A549 (cell line): ENCODE measurements around the gene EVC. TPM values are rescaled to one million over a fixed set of nuclear protein-coding genes. Genes with fewer than 3 reads are reported as not detected.
A peak's percentile ranks its signal among the peaks of the same experiment; 100 is the strongest.

Source experiments
- ATAC-seq, 2 experiments: fragments of 200-7000 bp in 1 of 2; fragments of >200 bp in 1 of 2; cut with Nextera tagmentation in 1 of 2; cut with Tn5 transposase in 1 of 2; 3 replicates each; pipeline versions ENCODE4 v1.8.0 to v1.9.1; 2018 to 2020; ENCODE audit warnings: mild to moderate bottlenecking in 1 of 2, moderate library complexity in 1 of 2
- CTCF ChIA-PET: fragments of 300-600 bp; sonication (Branson Sonifier 250); formaldehyde crosslinking; extraction: SDS; loops from one replicate; lab custom pipeline; 2021; ENCODE audit warnings: antibody characterized with exemption, inconsistent platforms; lab: Yijun Ruan, JAX
- POLR2A ChIA-PET: fragments of 350-600 bp; formaldehyde crosslinking; extraction: SDS; loops from one replicate; lab custom pipeline; 2021; ENCODE audit warnings: antibody characterized with exemption, inconsistent platforms; lab: Yijun Ruan, JAX
- DNase-seq, 2 experiments: peaks; one replicate each; pipeline versions ENCODE4 v3.0.0 to v3.0.0-alpha.2; 2011 to 2016; ENCODE audit warnings: low read depth in 1 of 2, low spot score in 1 of 2
- FAIRE-seq: peaks from 2 replicates; lab custom pipeline; 2011; peaks lifted over from hg19 to GRCh38; lab: Jason Lieb, UNC
- H3K27ac ChIP-seq, 2 experiments: fragments of >200 bp; sonication (Bioruptor Twin); formaldehyde crosslinking; 3 replicates each; pipeline ENCODE4 v1.5.1; 2016 to 2017
- H3K4me1 ChIP-seq: fragments of >200 bp; sonication (Bioruptor Twin); formaldehyde crosslinking; 3 replicates; pipeline ENCODE4 v1.6.1; 2016
- H3K4me2 ChIP-seq: fragments of >200 bp; sonication (Bioruptor Twin); formaldehyde crosslinking; 3 replicates; pipeline ENCODE4 v1.6.1; 2016
- H3K4me3 ChIP-seq: fragments of >200 bp; sonication (Bioruptor Twin); formaldehyde crosslinking; 3 replicates; pipeline ENCODE4 v1.5.1; 2016
- H3K9me3 ChIP-seq: fragments of >200 bp; sonication (Bioruptor Twin); formaldehyde crosslinking; 3 replicates; pipeline ENCODE4 v1.6.1; 2016
- ATOH8 ChIP-seq: fragments of 250-450 bp; sonication (Bioruptor Pico); IDR thresholded peaks from 2 replicates; pipeline ENCODE4 v1.5.0; 2020; ENCODE audit warnings: low read depth, mild to moderate bottlenecking, moderate library complexity
- BCL3 ChIP-seq: fragments of >200 bp; sonication (Bioruptor Twin); formaldehyde crosslinking; IDR thresholded peaks from 3 replicates; pipeline ENCODE4 v1.6.1; 2016
- CTCF ChIP-seq: fragments of >200 bp; sonication (Bioruptor Twin); formaldehyde crosslinking; IDR thresholded peaks from 3 replicates; pipeline ENCODE4 v1.5.1; 2016
- EHMT2 ChIP-seq: fragments of 200-600 bp; sonication (generic); IDR thresholded peaks from 2 replicates; pipeline ENCODE4 v1.6.1; 2016; ENCODE audit warnings: antibody characterized with exemption, low read depth, mild to moderate bottlenecking, moderate library complexity
- GATA3 ChIP-seq: IDR thresholded peaks from 2 replicates; pipeline ENCODE4 v1.6.1; 2012; ENCODE audit warnings: borderline replicate concordance
- HMGXB4 ChIP-seq: fragments of 250-450 bp; sonication (Bioruptor Pico); IDR thresholded peaks from 2 replicates; pipeline ENCODE4 v1.5.0; 2021; ENCODE audit warnings: mild to moderate bottlenecking, moderate library complexity, borderline replicate concordance
- HOXB5 ChIP-seq: fragments of 250-450 bp; sonication (Bioruptor Pico); IDR thresholded peaks from 2 replicates; pipeline ENCODE4 v1.5.0; 2020; ENCODE audit warnings: mild to moderate bottlenecking, moderate library complexity
- JUNB ChIP-seq: fragments of >200 bp; sonication (Bioruptor Twin); formaldehyde crosslinking; IDR thresholded peaks from 2 replicates; pipeline ENCODE4 v1.6.1; 2016
- KDM1A ChIP-seq: fragments of 200-600 bp; sonication (generic); IDR thresholded peaks from 2 replicates; pipeline ENCODE4 v1.6.1; 2016; ENCODE audit warnings: low read depth, mild to moderate bottlenecking
- MAX ChIP-seq: IDR thresholded peaks from 2 replicates; pipeline ENCODE4 v1.6.1; 2012
- MYC ChIP-seq: IDR thresholded peaks from 2 replicates; pipeline ENCODE4 v1.6.1; 2012; ENCODE audit warnings: mild to moderate bottlenecking, inconsistent platforms, low read length, improper control_type of control experiment, borderline replicate concordance
- NPAS2 ChIP-seq: fragments of 250-450 bp; sonication (Bioruptor Pico); IDR thresholded peaks from 2 replicates; pipeline ENCODE4 v1.8.0; 2022; ENCODE audit warnings: mild to moderate bottlenecking, moderate library complexity, borderline replicate concordance
- PHF8 ChIP-seq: fragments of 200-600 bp; sonication (generic); IDR thresholded peaks from 2 replicates; pipeline ENCODE4 v1.6.1; 2016; ENCODE audit warnings: low read depth, mild to moderate bottlenecking, antibody characterized with exemption, moderate library complexity, borderline replicate concordance
- POLR2AphosphoS2 ChIP-seq: conservative IDR thresholded peaks from 2 replicates; pipeline ENCODE4 v1.6.1; 2012; ENCODE audit warnings: low read length, improper control_type of control experiment, inconsistent platforms
- REST ChIP-seq: fragments of 200-600 bp; sonication (generic); IDR thresholded peaks from 2 replicates; pipeline ENCODE4 v1.6.1; 2016; ENCODE audit warnings: antibody characterized with exemption, mild to moderate bottlenecking, moderate library complexity
- SMC3 ChIP-seq: fragments of >200 bp; sonication (Bioruptor Twin); formaldehyde crosslinking; IDR thresholded peaks from 3 replicates; pipeline ENCODE4 v1.6.1; 2018; ENCODE audit warnings: inconsistent platforms
- TP53 ChIP-seq: fragments of 250-450 bp; sonication (Bioruptor Pico); IDR thresholded peaks from 2 replicates; pipeline ENCODE4 v1.5.0; 2021; ENCODE audit warnings: mild to moderate bottlenecking, moderate library complexity
- USF2 ChIP-seq: fragments of 450-650 bp; IDR thresholded peaks from 2 replicates; pipeline ENCODE4 v1.6.1; 2014; ENCODE audit warnings: antibody characterized with exemption
- ZNF302 ChIP-seq: fragments of 250-450 bp; sonication (Bioruptor Pico); IDR thresholded peaks from 2 replicates; pipeline ENCODE4 v1.9.0; 2021; ENCODE audit warnings: inconsistent platforms, mild to moderate bottlenecking, moderate library complexity
- WGBS: methylation state at CpG from one replicate; pipeline ENCODE4 v1.1.6; 2017; ENCODE audit errors: missing lambda C conversion rate; 5-methylcytosine and 5-hydroxymethylcytosine counted together
- polyA plus RNA-seq, 4 experiments: library from polyadenylated mRNA; depleted of rRNA in 3 of 4; stranded (reverse); fragments of >200 nt; fragmentation: RNase III in 1 of 4; extraction: RNeasy Plus Mini Kit Qiagen cat#74134 plus additional on column Dnase treatment in 1 of 4; gene quantifications; 2 replicates in 3 of 4; 3 replicates in 1 of 4; pipeline ENCODE4 v1.2.3, GENCODE V29; 2011 to 2017

The EVC gene
- polyA plus RNA-seq, 2 of the 4 experiments (the other 2 are of a cell fraction), result 3.0 to 5.5 TPM

GRCh38 chr4:5721923-5722322 is 10.9 kb downstream of the EVC start:
- ATAC-seq (peak in 1 of 2 experiments; percentile 7; a peak in 1 of 6 replicates), DNase-seq (no peak), FAIRE-seq (no peak)
- H3K4me1 ChIP-seq, result peaks cover 47% of the 10 kb centered on the region
- WGBS, result 4% methylated on average over 5 of the region's 5 CpGs
- no peaks in the 10 kb centered on the region for H3K9me3 ChIP-seq
- POLR2A ChIA-PET, result interaction anchor here (1.0 kb wide), 1 partner anchor 13 kb away, joined by 3 read pairs; the partner anchor contains the start of gene EVC2
- H3K4me3 ChIP-seq, result peak overlapping the region; percentile 12; the same call in 1 of the 3 replicates
- CTCF ChIA-PET, result interaction anchor here (1.0 to 1.1 kb wide), 2 partner anchors 9 to 31 kb away, joined by 3 read pairs; no protein-coding TSS in a partner anchor
- H3K27ac ChIP-seq, result peak overlapping the region; percentile 79 to 83
- TF ChIP-seq KDM1A (peak; percentile 65; the same call in 1 of the 2 replicates), NPAS2 (CRISPR knock-in tag) (no peak)
- TF ChIP-seq, all 56 proteins: peak for 1
- H3K4me2 ChIP-seq, result peak overlapping the region; percentile 79

- no peaks in the 10 kb centered on the region for H3K9me3 ChIP-seq
- TF ChIP-seq USF2 (no peak), MAX (peak; percentile 79), EHMT2 (no peak), TP53 (CRISPR knock-in tag) (no peak)
- H3K4me2 ChIP-seq, result peak overlapping the region; percentile 79
- peak; percentile 24 to 69 for DNase-seq
- FAIRE-seq, result no peak
- POLR2A ChIA-PET, result interaction anchor here (1.0 kb wide), 1 partner anchor 14 kb away, joined by 3 read pairs; the partner anchor contains the start of gene EVC2
- H3K4me3 ChIP-seq, result peak overlapping the region; percentile 12; the same call in 1 of the 3 replicates
- peaks cover 47% of the 10 kb centered on the region for H3K4me1 ChIP-seq
- ATAC-seq, result peak; percentile 94 to 97
- WGBS, result 4% methylated on average over 3 of the region's 4 CpGs
- H3K27ac ChIP-seq, result peak overlapping the region; percentile 79 to 83
- CTCF ChIA-PET, result interaction anchor here (1.0 to 1.1 kb wide), 2 partner anchors 10 to 30 kb away, joined by 3 read pairs; no protein-coding TSS in a partner anchor
Observed at GRCh38 chr4:5722328-5722727, 11.3 kb downstream of the EVC start.

- 49% methylated on average over 7 of the region's 7 CpGs for WGBS
- ATAC-seq, result peak in 1 of 2 experiments; percentile 42; a peak in 2 of 6 replicates
- no peak for FAIRE-seq
- peak; percentile 66 for TF ChIP-seq USF2
- TF ChIP-seq REST, result no peak
- no peak for TF ChIP-seq MYC
- TF ChIP-seq JUNB, result no peak
- peak; percentile 18; the same call in 1 of the 2 replicates for TF ChIP-seq GATA3
- TF ChIP-seq HOXB5 (CRISPR knock-in tag), result no peak
- TF ChIP-seq HMGXB4, result no peak
- no peak for TF ChIP-seq POLR2AphosphoS2
- no peak for TF ChIP-seq CTCF
- TF ChIP-seq SMC3, result no peak
- no peak for TF ChIP-seq ATOH8
- no peak for TF ChIP-seq BCL3
- no peak for TF ChIP-seq PHF8
- TF ChIP-seq ZNF302 (CRISPR knock-in tag), result no peak
Observed at GRCh38 chr4:5724377-5724776, 13.4 kb downstream of the EVC start.

More at GRCh38 chr4:5724377-5724776, 13.4 kb downstream of the EVC start:
- H3K4me1 ChIP-seq, result peaks cover 47% of the 10 kb centered on the region
- ChIA-PET CTCF (no interaction called here), POLR2A (no interaction called here)
- peak overlapping the region; percentile 59 to 83; a peak in 5 of 6 replicates for H3K27ac ChIP-seq
- no peaks in the 10 kb centered on the region for H3K9me3 ChIP-seq
- peak overlapping the region; percentile 47; the same call in 1 of the 3 replicates for H3K4me2 ChIP-seq
- H3K4me3 ChIP-seq, result no peak overlapping the region
- DNase-seq, result peak in 1 of 2 experiments; percentile 41
